DMS53 treated with DMSO at 0.1 percent for 48 hours (cell line): ENCODE data around the gene ZPR1.
"Not testable (repeated sequence)": the region's sequence is repeated elsewhere in the genome, so short reads cannot be mapped to it uniquely, and the experiment has no call there.

Experiments used
- DNase-seq: peaks from one replicate; lab custom pipeline; 2025; ENCODE audit not compliant: unreplicated experiment; lab: John Stamatoyannopoulos, UW

ZPR1 gene

GRCh38 chr11:116825434-116825833 lies 37.6 kb upstream of the ZPR1 start:
- no peak for DNase-seq

GRCh38 chr11:116823031-116823843 lies 35.4 kb upstream of the ZPR1 start, which contains the start of gene APOA4:
APOA4 (minus strand) TSS chr11:116823304; CDS start chr11:116823191, 113 bp downstream.
- DNase-seq, result no peak

- DNase-seq, result no peak
Observed at GRCh38 chr11:116822575-116822974, 34.8 kb upstream of the ZPR1 start.

GRCh38 chr11:116821050-116821918 lies 33.5 kb upstream of the ZPR1 start:
- no peak for DNase-seq

GRCh38 chr11:116819049-116819448 lies 31.2 kb upstream of the ZPR1 start:
- DNase-seq, result no peak

GRCh38 chr11:116814502-116814901 lies 26.7 kb upstream of the ZPR1 start:
- no peak for DNase-seq

- DNase-seq, result no peak
Observed at GRCh38 chr11:116813781-116814471, 26.1 kb upstream of the ZPR1 start.

- no peak for DNase-seq
Observed at GRCh38 chr11:116813170-116813569, 25.3 kb upstream of the ZPR1 start.

GRCh38 chr11:116812109-116812508 lies 24.3 kb upstream of the ZPR1 start:
- DNase-seq, result no peak

GRCh38 chr11:116811194-116811593 lies 23.4 kb upstream of the ZPR1 start:
- no peak for DNase-seq

- no peak for DNase-seq
Observed at GRCh38 chr11:116808262-116809175, 20.7 kb upstream of the ZPR1 start.

GRCh38 chr11:116807601-116808261 lies 19.9 kb upstream of the ZPR1 start:
- DNase-seq, result no peak

GRCh38 chr11:116804001-116804400 lies 16.2 kb upstream of the ZPR1 start:
- no peak for DNase-seq

- DNase-seq, result not testable (repeated sequence)
Observed at GRCh38 chr11:116801662-116802061, 13.8 kb upstream of the ZPR1 start.

- no peak for DNase-seq
Observed at GRCh38 chr11:116800610-116801009, 12.8 kb upstream of the ZPR1 start.

- no peak for DNase-seq
Observed at GRCh38 chr11:116798368-116798767, 10.5 kb upstream of the ZPR1 start.

- DNase-seq, result no peak
Observed at GRCh38 chr11:116797816-116798215, 10.0 kb upstream of the ZPR1 start.

GRCh38 chr11:116796548-116796947 lies 8.7 kb upstream of the ZPR1 start:
- DNase-seq, result no peak

GRCh38 chr11:116794851-116795250 lies 7.0 kb upstream of the ZPR1 start:
- no peak for DNase-seq

- DNase-seq, result no peak
Observed at GRCh38 chr11:116793772-116794097, 5.9 kb upstream of the ZPR1 start.
